Activated CD8-positive, alpha-beta memory T cell treated with anti-CD3 and anti-CD28 coated beads for 48 hours (primary cell): ENCODE results near the gene ZNF816.
"Not testable (repeated sequence)": the region's sequence is repeated elsewhere in the genome, so short reads cannot be mapped to it uniquely, and the experiment has no call there.

Experiments used
- DNase-seq, 3 experiments: peaks; one replicate each; pipeline ENCODE4 v3.0.0-alpha.2; 2020; ENCODE audit warnings: low read depth in 2 of 3, low spot score in 2 of 3

Gene ZNF816

GRCh38 chr19:52936151-52936953, 26.3 kb downstream of the ZNF816 start:
- DNase-seq = no peak

- no peak for DNase-seq
Measured at GRCh38 chr19:52935434-52935833, 27.2 kb downstream of the ZNF816 start.

- DNase-seq = not testable (repeated sequence)
Measured at GRCh38 chr19:52924641-52925040, 38.0 kb downstream of the ZNF816 start.

- no peak for DNase-seq
Measured at GRCh38 chr19:52923778-52924593, 38.7 kb downstream of the ZNF816 start.

GRCh38 chr19:52922841-52923777, 39.6 kb downstream of the ZNF816 start, which contains the start of gene ZNF888:
Gene ZNF888 (minus strand): TSS chr19:52923428. CDS start chr19:52917873, 5,555 bp downstream.
- peak; percentile 59 to 68 (median 63) for DNase-seq

- DNase-seq = no peak
Measured at GRCh38 chr19:52917531-52917930, 45.1 kb downstream of the ZNF816 start.

GRCh38 chr19:52910648-52911047, 52.0 kb downstream of the ZNF816 start:
- DNase-seq = no peak

GRCh38 chr19:52904052-52904780, 58.5 kb downstream of the ZNF816 start:
- DNase-seq = not testable (repeated sequence)

GRCh38 chr19:52901842-52902241, 60.8 kb downstream of the ZNF816 start:
- DNase-seq = no peak
